Cerebellar nuclear complex (tissue), 1 donor: ENCODE results near the gene FARP1.

ENCODE experiments used
- DNase-seq, 2 experiments: peaks; one replicate each; lab custom pipeline; 2025; lab: John Stamatoyannopoulos, UW

FARP1 gene

DNA sequence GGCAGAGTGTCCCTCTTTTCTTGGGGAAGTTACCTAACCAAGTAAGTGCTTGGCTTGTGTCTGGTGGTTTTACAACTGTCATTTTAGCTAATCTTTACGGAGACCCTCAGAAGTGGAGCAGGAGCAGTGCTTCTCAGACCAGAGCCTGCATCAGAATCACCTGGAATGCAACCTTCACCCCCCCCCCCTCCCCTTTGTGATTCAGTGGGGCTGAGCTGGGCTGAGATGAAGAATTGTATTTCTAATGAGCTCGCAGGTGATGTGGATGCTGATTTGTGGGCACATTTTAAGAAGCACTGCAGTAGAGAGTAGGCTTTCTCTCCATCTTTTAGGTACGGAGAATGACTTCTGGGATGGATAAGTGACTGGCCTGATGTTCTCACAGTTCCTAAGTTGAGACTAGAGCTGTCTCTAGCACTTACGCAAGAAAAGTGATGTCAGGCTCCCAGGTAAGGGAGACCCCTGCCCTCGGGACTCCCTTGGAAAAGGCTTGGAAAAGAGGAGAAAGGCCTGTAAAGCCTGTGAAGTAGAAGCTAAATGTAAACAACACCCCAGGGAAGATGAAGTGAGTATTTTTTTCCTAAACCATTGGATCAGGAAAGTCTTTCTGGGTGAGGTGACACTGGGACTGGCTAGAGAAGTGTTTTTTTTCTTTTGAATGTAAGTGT, 57.5 kb downstream of the FARP1 start:
- no peak for DNase-seq

DNA sequence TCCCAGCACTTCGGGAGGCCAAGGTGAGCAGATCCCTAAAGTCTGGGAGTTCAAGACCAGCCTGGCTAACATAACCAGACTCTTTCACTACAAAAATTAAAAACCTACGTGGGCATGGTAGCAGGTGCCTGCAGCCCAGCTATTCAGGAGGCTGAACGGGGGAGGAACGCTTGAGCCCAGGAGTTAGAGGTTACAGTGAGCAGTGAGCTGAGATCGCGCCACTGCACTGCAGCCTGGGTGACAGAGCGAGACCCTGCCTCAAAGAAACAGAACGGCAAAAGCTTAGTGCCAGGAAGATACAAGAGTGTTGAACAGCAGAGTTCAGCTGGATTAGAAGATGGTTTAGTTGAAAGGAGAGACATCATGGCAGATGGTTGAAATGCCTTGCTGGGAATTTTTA, 58.3 kb downstream of the FARP1 start:
- no peak for DNase-seq

DNA sequence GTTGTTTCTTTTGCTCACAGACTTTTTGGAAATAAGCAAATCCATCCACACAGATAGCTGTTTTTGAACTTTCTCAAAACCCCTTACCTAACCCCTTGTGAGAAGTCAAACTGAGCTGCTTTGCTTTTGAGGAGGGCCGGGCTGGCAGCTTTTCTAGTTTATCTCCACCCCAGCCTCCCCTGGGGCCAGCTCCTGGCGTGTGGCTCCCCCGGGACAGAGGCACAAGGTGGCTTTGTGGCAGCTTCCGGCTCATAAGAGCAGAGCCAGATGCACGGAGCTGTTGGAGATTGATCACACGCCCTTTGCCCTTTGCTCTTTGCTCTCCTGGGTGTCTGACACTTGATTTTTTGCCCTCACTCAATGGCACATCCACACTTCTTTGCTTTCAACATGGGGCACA, 59.1 kb downstream of the FARP1 start:
- no peak for DNase-seq

GRCh38 chr13:98203646-98204326, 60.9 kb downstream of the FARP1 start:
- DNase-seq, result no peak

DNA sequence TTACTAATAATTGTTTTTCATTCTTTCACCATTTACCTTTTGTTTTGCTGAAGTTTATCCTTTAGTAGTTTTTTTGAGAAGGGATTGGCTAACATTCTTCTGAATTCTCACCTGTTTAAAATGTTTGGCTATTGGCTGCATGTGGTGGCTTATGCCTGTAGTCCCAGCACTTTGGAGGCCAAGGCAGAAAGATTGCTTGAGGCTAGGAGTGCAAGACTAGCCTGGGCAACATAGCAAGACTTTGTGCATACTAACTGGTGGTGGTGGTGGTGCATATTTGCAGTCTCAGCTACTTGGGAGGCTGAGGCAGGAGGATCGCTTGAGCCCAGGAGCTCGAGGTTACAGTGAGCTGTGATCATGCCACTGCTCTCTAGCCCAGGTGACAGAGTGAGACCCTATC, 61.7 kb downstream of the FARP1 start:
- DNase-seq, result no peak

DNA sequence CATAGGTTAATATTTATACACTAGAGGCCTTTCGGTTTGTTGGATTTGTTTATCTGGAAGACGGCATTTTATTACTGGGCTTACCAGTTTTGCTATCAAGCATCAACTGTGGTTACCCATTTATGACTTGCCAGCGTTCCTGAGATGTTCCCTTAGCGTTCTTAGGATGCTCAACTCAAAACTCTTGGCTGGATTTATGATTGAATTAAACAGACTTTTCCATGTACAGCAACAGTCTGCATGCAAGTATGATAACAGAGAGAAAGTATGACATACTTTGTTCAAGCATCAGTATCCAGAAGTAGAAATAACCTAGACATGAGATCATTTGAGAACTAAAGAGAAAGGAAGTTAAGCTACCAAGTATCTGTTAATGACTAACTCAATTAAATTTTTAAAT, 64.1 kb downstream of the FARP1 start:
- DNase-seq, result no peak

DNA sequence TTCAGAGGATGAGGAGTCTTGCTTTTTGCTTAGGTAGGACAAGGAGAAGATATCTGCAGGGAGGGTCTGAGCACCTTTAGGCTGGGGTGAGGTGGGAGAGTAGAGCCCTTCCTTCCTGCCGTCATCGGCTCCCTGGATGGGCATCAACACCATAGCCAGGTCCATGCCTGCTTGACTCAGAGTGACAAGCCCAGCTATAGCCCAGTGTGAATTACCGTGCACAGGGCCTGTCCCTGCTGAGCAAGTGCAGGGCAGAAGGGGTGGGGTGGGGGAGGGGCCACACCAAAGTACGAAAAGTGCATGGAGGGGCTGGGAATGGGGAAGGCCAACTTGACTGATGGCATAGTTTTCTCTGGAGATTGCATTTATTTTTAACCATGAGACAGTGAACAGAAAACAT, 64.5 kb downstream of the FARP1 start:
- DNase-seq, result no peak

GRCh38 chr13:98208606-98209005, 65.7 kb downstream of the FARP1 start:
- no peak for DNase-seq

DNA sequence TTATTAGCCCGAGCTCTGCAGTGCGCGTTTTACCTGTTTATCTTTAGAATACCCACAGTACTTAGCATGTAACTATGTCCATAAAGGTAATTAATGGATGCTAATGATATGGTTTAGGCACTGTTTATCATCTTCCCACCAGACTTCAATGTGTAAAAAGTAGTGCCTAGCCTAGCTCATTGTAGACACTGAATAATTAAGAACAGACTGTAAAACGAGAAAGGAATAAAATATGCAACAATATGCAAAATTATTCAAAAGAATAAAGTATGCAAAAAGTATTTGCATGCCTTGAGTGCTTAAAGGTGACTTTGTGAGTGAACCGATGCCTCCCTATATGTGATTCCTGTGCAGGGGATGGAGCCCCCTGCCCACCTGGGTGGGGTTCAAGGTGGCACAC, 69.9 kb downstream of the FARP1 start:
- no peak for DNase-seq

DNA sequence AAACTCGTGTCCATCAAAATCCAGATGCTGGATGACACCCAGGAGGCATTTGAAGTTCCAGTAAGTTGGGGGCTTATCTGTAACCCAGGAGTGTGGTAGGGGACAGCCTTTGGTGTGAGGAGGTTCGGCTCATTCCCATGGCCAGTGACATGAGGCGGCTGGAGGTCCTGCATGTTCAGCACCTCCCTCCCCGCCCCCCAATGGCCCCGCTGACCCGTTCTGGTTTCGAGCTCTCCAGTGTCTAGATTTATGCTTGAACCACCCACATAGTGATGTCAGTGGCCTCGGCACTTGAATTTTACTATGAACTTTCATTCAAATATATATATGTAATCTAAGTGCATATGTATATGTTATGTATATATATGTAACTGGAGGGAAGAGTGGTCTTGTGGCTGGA, 70.5 kb downstream of the FARP1 start:
- DNase-seq, result no peak

GRCh38 chr13:98214008-98214643, 71.2 kb downstream of the FARP1 start:
- no peak for DNase-seq

- DNase-seq, result no peak
Measured at GRCh38 chr13:98214707-98215106, 71.8 kb downstream of the FARP1 start.

GRCh38 chr13:98215508-98215907, 72.6 kb downstream of the FARP1 start:
- no peak for DNase-seq

DNA sequence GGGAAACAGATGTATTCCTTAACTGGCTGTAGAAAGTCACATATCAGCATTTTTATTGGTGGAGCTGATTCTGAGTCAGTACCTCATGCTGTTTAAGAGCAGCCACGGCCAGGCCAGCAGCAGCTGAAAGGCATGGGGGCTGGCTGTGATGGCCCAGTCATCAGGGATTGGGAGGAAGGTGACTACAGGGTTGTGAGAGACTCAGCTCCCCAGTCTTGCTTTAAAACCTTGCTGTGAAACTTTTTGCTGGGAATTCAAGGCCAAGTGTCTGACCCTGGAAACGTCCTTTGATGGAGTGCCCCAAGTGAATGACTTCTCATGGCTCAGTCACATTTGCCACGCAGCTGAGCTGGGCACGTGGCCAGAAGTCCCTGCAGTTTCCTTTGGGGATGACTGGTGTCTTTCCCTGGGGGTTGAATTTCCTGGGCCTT, 73.3 kb downstream of the FARP1 start:
- DNase-seq, result no peak

GRCh38 chr13:98216711-98217285, 73.9 kb downstream of the FARP1 start:
- DNase-seq, result no peak

- no peak for DNase-seq
Measured at GRCh38 chr13:98217597-98217996, 74.7 kb downstream of the FARP1 start.

GRCh38 chr13:98219685-98220084, 76.8 kb downstream of the FARP1 start:
- no peak for DNase-seq

GRCh38 chr13:98220271-98220791, 77.4 kb downstream of the FARP1 start:
- DNase-seq, result no peak

GRCh38 chr13:98221234-98221633, 78.3 kb downstream of the FARP1 start:
- DNase-seq, result no peak

DNA sequence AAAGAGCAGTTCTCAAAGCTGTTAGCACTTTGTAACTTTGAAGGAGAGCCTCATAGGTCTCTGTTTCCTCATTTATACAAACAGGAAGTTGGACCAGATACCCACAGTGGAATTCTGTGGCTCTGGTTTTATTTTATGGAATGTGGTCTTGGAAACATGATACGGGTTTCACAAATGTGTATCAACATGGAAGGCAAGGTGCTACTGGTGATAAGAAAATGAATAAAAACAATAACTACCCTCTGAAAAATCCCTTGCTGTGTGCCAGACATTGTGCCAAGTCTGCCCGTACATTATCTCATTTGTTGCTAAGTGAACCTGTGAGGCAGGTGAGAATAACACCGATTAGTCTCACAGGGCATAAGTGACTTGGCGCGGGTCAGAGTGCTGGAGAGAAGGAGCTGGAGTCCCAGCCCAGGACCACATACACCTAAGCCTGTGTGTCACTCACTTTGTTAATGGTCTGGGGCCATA, 79.2 kb downstream of the FARP1 start:
- DNase-seq, result no peak

DNA sequence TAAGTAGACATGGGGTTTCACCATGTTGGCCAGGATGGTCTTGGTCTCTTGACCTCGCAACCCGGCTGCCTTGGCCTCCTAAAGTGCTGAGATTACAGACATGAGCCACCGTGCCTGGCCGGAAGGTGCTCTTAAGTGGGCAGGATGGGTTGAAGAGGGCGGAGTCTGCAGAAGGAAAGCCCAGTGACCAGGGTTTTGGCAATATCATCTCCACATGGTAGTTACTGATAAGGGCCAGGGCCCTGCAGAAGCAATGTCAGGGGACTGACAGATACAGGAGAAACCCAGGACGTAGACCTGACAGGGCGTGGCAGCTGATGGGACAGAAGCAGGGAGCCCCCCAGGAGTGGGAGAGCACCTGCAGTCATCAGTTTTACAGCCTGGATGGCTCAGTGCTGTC, 79.9 kb downstream of the FARP1 start:
- DNase-seq, result no peak

GRCh38 chr13:98223741-98224140, 80.8 kb downstream of the FARP1 start:
- no peak for DNase-seq

DNA sequence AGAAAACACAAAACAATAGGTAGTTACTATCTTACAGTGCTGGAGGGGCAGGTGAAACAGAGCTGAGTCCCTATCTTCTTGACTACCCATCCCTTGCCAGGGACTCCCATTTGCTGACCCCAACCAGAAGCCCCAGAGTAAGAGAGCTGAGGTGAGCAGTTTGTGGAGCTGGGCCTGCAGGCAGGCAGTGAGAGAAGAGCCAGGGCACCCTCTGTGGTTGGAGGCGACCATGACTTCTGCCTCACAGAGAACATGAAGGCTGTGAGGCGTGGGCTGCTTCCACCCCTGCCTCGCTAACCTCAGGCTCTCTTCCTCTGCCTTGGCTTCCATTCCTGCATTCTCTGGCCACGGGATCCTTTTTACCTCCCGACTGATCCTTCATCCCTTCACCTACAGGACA, 81.7 kb downstream of the FARP1 start:
- no peak for DNase-seq
